Neuronal stem cell (in vitro differentiated cells): ENCODE results near the gene RFT1.

Experiments
- DNase-seq: peaks from one replicate; pipeline ENCODE4 v3.0.0-alpha.2; 2013; ENCODE audit warnings: low spot score
- H2AFZ ChIP-seq: one replicate; pipeline ENCODE4 v1.6.1; 2013; ENCODE audit warnings: mild to moderate bottlenecking, low read length, inconsistent platforms
- H2AK5ac ChIP-seq: 2 replicates; pipeline ENCODE4 v1.6.1; 2013; ENCODE audit warnings: low read depth, mild to moderate bottlenecking, inconsistent platforms, low read length, moderate library complexity, mixed read lengths
- H2BK120ac ChIP-seq: 2 replicates; pipeline ENCODE4 v1.6.1; 2013; ENCODE audit warnings: low read depth, mild to moderate bottlenecking, inconsistent platforms, low read length, moderate library complexity, mixed read lengths
- H2BK12ac ChIP-seq: one replicate; pipeline ENCODE4 v1.6.1; 2013; ENCODE audit warnings: low read length, inconsistent platforms
- H2BK15ac ChIP-seq: 2 replicates; pipeline ENCODE4 v1.6.1; 2013; ENCODE audit warnings: mild to moderate bottlenecking, low read length, inconsistent platforms, mixed read lengths
- H2BK5ac ChIP-seq: one replicate; pipeline ENCODE4 v1.6.1; 2013; ENCODE audit warnings: inconsistent platforms, mild to moderate bottlenecking, low read length, moderate library complexity
- H3K14ac ChIP-seq: one replicate; pipeline ENCODE4 v1.6.1; 2013; ENCODE audit warnings: low read length, inconsistent platforms
- H3K18ac ChIP-seq: 2 replicates; pipeline ENCODE4 v1.6.1; 2013; ENCODE audit warnings: low read length, inconsistent platforms
- H3K23ac ChIP-seq: 2 replicates; pipeline ENCODE4 v1.6.1; 2013; ENCODE audit warnings: low read depth, mild to moderate bottlenecking, mixed read lengths, low read length, inconsistent platforms; ENCODE audit not compliant: poor library complexity
- H3K27ac ChIP-seq: replicated peaks from 3 replicates; pipeline ENCODE4 v1.5.1; 2013; ENCODE audit warnings: low read length, inconsistent platforms
- H3K27me3 ChIP-seq, 3 experiments: 2 replicates each; pipeline ENCODE4 v1.6.1; 2013; ENCODE audit warnings: low read length in 3 of 3, mild to moderate bottlenecking in 2 of 3, inconsistent platforms in 1 of 3, low read depth in 1 of 3, mixed read lengths in 1 of 3, moderate library complexity in 1 of 3; ENCODE audit not compliant: control insufficient read depth in 3 of 3, insufficient read depth in 3 of 3
- H3K36me3 ChIP-seq, 2 donors: replicated peaks in 1 of 2; 2 replicates each; pipeline ENCODE4 v1.6.1; 2013; ENCODE audit warnings: low read length in 2 of 2; ENCODE audit not compliant: control insufficient read depth in 2 of 2, insufficient read depth in 2 of 2
- H3K4ac ChIP-seq: 2 replicates; pipeline ENCODE4 v1.6.1; 2013; ENCODE audit warnings: inconsistent platforms, mild to moderate bottlenecking, low read length, moderate library complexity
- H3K4me1 ChIP-seq, 2 donors: 1 replicate in 1 of 2; 2 replicates in 1 of 2; pipeline ENCODE4 v1.6.1; 2013; ENCODE audit warnings: low read length in 2 of 2, low read depth in 1 of 2; ENCODE audit not compliant: control insufficient read depth in 2 of 2, insufficient read depth in 1 of 2
- H3K4me2 ChIP-seq: one replicate; pipeline ENCODE4 v1.6.1; 2013; ENCODE audit warnings: mild to moderate bottlenecking, low read length, inconsistent platforms; ENCODE audit not compliant: insufficient read depth, poor library complexity, severe bottlenecking
- H3K4me3 ChIP-seq, 2 donors: 2 replicates each; pipeline ENCODE4 v1.5.1; 2013; ENCODE audit warnings: low read length in 2 of 2, mild to moderate bottlenecking in 2 of 2, inconsistent platforms in 1 of 2, moderate library complexity in 1 of 2
- H3K79me1 ChIP-seq: one replicate; pipeline ENCODE4 v1.6.1; 2013; ENCODE audit warnings: low read depth, mild to moderate bottlenecking, inconsistent platforms, low read length, moderate library complexity
- H3K9ac ChIP-seq: one replicate; pipeline ENCODE4 v1.6.1; 2013; ENCODE audit warnings: mild to moderate bottlenecking, low read depth, low read length, inconsistent platforms; ENCODE audit not compliant: poor library complexity
- H3K9me3 ChIP-seq, 2 donors: replicated peaks in 1 of 2; 2 replicates each; pipeline versions ENCODE3 to v1.6.1; 2013; ENCODE audit warnings: low read length in 2 of 2, mild to moderate bottlenecking in 2 of 2, inconsistent platforms in 1 of 2, low read depth in 1 of 2, mixed read lengths in 1 of 2, moderate library complexity in 1 of 2; ENCODE audit not compliant: control insufficient read depth in 2 of 2, insufficient read depth in 1 of 2
- H4K8ac ChIP-seq: one replicate; pipeline ENCODE4 v1.6.1; 2013; ENCODE audit warnings: low read depth, mild to moderate bottlenecking, inconsistent platforms, low read length, moderate library complexity
- H4K91ac ChIP-seq: one replicate; pipeline ENCODE4 v1.6.1; 2013; ENCODE audit warnings: low read length, low read depth, mild to moderate bottlenecking, inconsistent platforms; ENCODE audit not compliant: poor library complexity
- whole genome bisulfite sequencing, 2 donors: extraction: QIAGEN DNeasy Blood & Tissue Kit; methylation state at CpG; one replicate each; pipeline ENCODE4 v1.1.7; 2013; ENCODE audit warnings: missing lambda C conversion rate in 2 of 2, mixed read lengths in 1 of 2; ENCODE audit not compliant: insufficient read length in 2 of 2, insufficient replicate concordance in 1 of 2; ENCODE audit errors: extremely low coverage in 2 of 2; 5-methylcytosine and 5-hydroxymethylcytosine counted together

Gene RFT1

GRCh38 chr3:53145713-53146080, 15.5 kb upstream of the RFT1 start:
- Histone ChIP-seq H4K91ac (no peak overlapping the region), H3K79me1 (no peaks in the 10 kb centered on the region), H3K4me3 (no peak overlapping the region), H3K18ac (no peak overlapping the region), H2BK12ac (no peak overlapping the region), H3K9me3 (no peaks in the 10 kb centered on the region), H3K27ac (no peak overlapping the region), H3K9ac (no peak overlapping the region), H3K23ac (no peak overlapping the region), H3K4me1 (peaks cover 2% of the 10 kb centered on the region in 2 donors), H3K36me3 (no peaks in the 10 kb centered on the region), H2BK120ac (no peak overlapping the region), H3K4ac (no peak overlapping the region), H4K8ac (no peak overlapping the region), H3K27me3 (peaks cover 0 to 65% (median 0%) of the 10 kb centered on the region in 3 experiments), H2AFZ (no peak overlapping the region), H3K14ac (no peak overlapping the region), H3K4me2 (no peak overlapping the region), H2BK15ac (no peak overlapping the region), H2AK5ac (no peak overlapping the region), H2BK5ac (no peak overlapping the region)
- no CpG with 5 or more reads among the region's 3 CpGs for WGBS, 2 donors
- no peak for DNase-seq

GRCh38 chr3:53144862-53145712, 14.9 kb upstream of the RFT1 start:
- H3K27me3 ChIP-seq, result peaks cover 0 to 65% (median 0%) of the 10 kb centered on the region in 3 experiments
- no peaks in the 10 kb centered on the region for H3K79me1 ChIP-seq
- no peak overlapping the region for H2AK5ac ChIP-seq
- no peaks in the 10 kb centered on the region for H3K9me3 ChIP-seq
- no peak overlapping the region for H3K9ac ChIP-seq
- H2BK15ac ChIP-seq, result no peak overlapping the region
- no peak overlapping the region for H3K14ac ChIP-seq
- H4K91ac ChIP-seq, result no peak overlapping the region
- no peak overlapping the region for H2BK12ac ChIP-seq
- H2BK5ac ChIP-seq, result no peak overlapping the region
- no peak overlapping the region for H3K27ac ChIP-seq
- no peak overlapping the region for H3K4me2 ChIP-seq
- H3K18ac ChIP-seq, result peak overlapping the region; percentile 8
- H3K36me3 ChIP-seq, result no peaks in the 10 kb centered on the region
- no peak overlapping the region for H3K4me3 ChIP-seq
- H3K4me1 ChIP-seq, result peaks cover 2% of the 10 kb centered on the region in 2 donors
- H3K4ac ChIP-seq, result no peak overlapping the region
- WGBS, 2 donors, result no CpG with 5 or more reads among the region's 11 CpGs
- H2BK120ac ChIP-seq, result no peak overlapping the region
- no peak overlapping the region for H4K8ac ChIP-seq
- H2AFZ ChIP-seq, result no peak overlapping the region
- no peak for DNase-seq
- no peak overlapping the region for H3K23ac ChIP-seq

- Histone ChIP-seq H2BK5ac (no peak overlapping the region), H3K9me3 (no peaks in the 10 kb centered on the region), H3K23ac (no peak overlapping the region), H3K9ac (no peak overlapping the region), H2BK120ac (no peak overlapping the region), H4K91ac (no peak overlapping the region), H3K18ac (no peak overlapping the region), H2BK12ac (no peak overlapping the region), H3K14ac (no peak overlapping the region), H4K8ac (no peak overlapping the region), H3K4ac (no peak overlapping the region), H2AK5ac (no peak overlapping the region), H3K36me3 (no peaks in the 10 kb centered on the region), H3K4me2 (no peak overlapping the region), H3K4me1 (peaks cover 2% of the 10 kb centered on the region in 2 donors), H3K27ac (no peak overlapping the region), H3K4me3 (no peak overlapping the region), H3K27me3 (peaks cover 0 to 63% (median 0%) of the 10 kb centered on the region in 3 experiments), H2AFZ (no peak overlapping the region), H2BK15ac (no peak overlapping the region), H3K79me1 (no peaks in the 10 kb centered on the region)
- WGBS, 2 donors, result no CpG with 5 or more reads among the region's 4 CpGs
- DNase-seq, result no peak
These were observed 14.2 kb upstream of the RFT1 start for GRCh38 chr3:53144446-53144845.

GRCh38 chr3:53142986-53143385, 12.8 kb upstream of the RFT1 start:
- no peak overlapping the region for H3K14ac ChIP-seq
- no peak overlapping the region for H3K18ac ChIP-seq
- no peak overlapping the region for H3K9ac ChIP-seq
- no peak overlapping the region for H3K27ac ChIP-seq
- no peak overlapping the region for H3K4ac ChIP-seq
- H2BK5ac ChIP-seq, result no peak overlapping the region
- H3K36me3 ChIP-seq, result no peaks in the 10 kb centered on the region
- H2AFZ ChIP-seq, result no peak overlapping the region
- WGBS, 2 donors, result no CpG with 5 or more reads among the region's 3 CpGs
- H3K9me3 ChIP-seq, result no peaks in the 10 kb centered on the region
- H3K4me1 ChIP-seq, result peaks cover 2% of the 10 kb centered on the region in 2 donors
- no peak overlapping the region for H4K8ac ChIP-seq
- DNase-seq, result no peak
- no peak overlapping the region for H3K4me3 ChIP-seq
- no peaks in the 10 kb centered on the region for H3K79me1 ChIP-seq
- H2BK15ac ChIP-seq, result no peak overlapping the region
- no peak overlapping the region for H2BK12ac ChIP-seq
- H4K91ac ChIP-seq, result no peak overlapping the region
- peaks cover 0 to 57% (median 0%) of the 10 kb centered on the region in 3 experiments for H3K27me3 ChIP-seq
- H3K23ac ChIP-seq, result no peak overlapping the region
- H2BK120ac ChIP-seq, result no peak overlapping the region
- no peak overlapping the region for H2AK5ac ChIP-seq
- H3K4me2 ChIP-seq, result no peak overlapping the region
